ENCODE measurements around the gene TSHR.
A peak's percentile ranks its signal among the peaks of the same experiment; 100 is the strongest.

TSHR gene

DNA sequence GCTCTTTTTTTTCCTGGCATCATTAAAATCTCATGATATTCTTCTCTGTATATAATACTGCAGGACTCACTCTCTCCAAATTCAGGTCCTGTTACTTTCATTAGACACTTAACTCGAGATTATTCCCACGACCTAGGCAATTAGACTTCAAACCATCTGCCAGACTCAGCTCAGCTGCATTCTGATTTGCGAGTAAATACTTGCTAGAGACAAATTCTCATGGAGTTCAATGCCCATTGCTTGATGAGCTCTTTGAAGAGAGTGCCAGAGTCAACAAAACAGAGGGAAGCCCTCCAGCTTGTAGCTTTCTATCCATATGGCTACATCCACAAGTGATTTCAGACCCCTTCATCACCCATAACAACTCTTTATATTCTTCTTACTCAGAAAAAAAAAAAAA lies 177.0 kb downstream of the TSHR start:
- peak in 1 of 56 donors; percentile 6 for DNase-seq

GRCh38 chr14:81133400-81133799 lies 178.0 kb downstream of the TSHR start:
- no peak for DNase-seq

DNA sequence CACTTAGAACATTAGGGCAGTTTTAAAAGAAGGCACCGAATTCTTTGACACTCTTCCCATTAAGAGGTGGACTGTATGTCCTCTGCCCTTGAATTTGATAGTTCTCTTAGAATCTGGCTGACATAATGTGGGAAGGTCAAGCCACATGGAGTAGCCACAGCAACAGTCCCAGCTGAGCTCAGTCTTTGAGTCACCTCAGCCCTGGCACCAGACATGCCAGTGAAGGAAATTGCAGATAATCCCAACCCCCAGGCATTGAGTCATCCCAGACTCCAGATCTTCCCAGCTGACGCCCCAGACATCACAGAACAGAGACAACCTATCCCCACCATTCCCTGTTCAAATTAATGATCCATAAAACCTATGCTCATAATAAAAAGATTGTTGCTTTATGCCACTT lies 181.9 kb downstream of the TSHR start:
- DNase-seq: peak in 10 of 56 donors; percentile 2 to 13 (median 7)

GRCh38 chr14:81138429-81138828 lies 183.0 kb downstream of the TSHR start:
- no peak for DNase-seq

DNA sequence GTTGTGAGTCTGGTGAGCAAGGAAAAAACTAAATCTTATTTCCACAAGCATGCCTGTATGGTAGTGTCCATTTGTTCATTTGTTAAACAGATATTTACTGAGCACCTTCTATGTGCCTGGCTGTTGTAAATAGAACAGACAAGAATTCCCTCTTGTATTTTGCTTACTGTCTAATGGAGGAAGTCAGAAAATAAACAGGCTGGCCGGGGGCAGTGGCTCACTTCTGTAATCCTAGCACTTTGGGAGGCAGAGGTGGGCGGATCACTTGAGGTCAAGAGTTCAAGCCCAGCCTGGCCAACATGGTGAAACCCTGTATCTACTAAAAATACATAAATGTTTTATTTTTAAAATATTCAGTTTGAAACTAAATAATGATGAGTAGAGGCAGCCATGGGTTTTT lies 186.0 kb downstream of the TSHR start:
- DNase-seq: no peak

GRCh38 chr14:81143793-81144192 lies 188.4 kb downstream of the TSHR start:
- DNase-seq: no peak

DNA sequence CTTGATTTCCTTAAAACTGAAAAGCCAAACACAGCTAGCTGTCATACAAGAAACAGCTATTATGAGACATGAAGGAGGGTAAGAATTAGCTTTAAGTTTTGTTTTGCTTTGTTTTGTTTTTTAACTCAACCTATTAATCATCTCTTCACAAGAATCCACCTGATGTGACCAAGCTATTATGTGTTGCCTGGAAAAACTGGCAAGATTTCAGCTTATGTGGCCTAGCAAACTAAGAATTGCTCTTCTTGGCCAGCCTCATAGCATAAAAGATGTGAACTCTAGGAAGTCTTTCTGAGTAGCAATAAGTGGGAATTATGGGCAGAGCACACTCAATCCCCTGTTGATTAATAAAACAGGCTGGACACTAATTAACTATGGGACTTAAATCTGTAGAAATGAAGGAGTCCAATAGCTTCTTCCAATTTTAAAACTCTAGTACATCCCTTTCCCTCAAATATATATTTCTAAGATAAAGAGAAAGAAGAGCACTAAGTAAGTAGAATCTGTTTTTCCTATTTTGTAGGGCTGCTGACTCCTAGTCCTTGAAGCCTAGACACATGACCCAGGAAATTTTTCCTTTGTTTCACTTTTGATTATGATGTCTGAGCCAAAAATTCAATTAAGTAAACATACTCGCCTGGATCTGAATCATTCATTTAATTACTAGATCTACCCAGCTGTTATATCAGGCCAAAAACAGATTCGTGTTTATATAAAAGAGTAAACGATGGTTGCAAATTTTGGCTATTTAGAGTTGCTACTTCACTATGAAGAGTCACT lies 189.6 kb downstream of the TSHR start:
- no peak for DNase-seq

- no peak for DNase-seq
Measured at GRCh38 chr14:81147140-81147897, 191.9 kb downstream of the TSHR start.

DNA sequence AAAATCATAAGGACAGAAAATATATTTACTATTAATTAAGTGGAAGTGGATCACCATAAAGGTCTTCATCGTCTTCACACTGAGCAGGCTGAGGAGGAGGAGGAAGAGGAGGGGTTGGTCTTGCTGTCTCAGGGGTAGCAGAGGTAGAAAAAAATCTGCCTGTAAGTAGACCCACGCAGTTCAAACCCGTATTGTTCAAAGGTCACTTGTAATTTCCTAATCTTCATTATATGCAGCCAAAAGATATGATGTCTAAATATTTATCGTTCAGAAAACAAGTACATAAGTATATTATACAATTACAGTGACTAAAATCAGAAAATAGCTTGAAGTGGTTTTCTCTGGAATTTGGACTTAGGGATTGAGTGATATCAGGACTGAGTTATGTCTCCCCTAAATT lies 193.2 kb downstream of the TSHR start:
- DNase-seq: no peak

DNA sequence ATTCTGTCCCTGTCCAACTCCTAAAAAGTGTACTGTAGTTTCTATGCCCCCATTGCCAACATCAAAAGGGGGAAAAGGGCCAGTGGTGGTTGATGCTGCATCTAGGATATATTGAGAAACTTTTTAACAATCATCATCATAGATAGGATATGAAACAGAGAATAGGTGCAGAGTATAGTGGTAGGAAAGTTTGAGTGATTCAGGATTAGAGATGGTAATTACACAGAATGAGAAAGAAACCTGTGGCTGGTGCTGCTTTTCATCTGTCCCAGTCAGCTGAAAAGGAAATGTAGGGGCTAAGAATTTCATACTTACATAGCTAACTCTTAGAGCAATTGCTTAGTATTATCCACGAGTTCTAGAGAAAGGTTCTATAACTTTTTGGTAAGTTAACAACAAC lies 197.8 kb downstream of the TSHR start:
- DNase-seq: no peak

DNA sequence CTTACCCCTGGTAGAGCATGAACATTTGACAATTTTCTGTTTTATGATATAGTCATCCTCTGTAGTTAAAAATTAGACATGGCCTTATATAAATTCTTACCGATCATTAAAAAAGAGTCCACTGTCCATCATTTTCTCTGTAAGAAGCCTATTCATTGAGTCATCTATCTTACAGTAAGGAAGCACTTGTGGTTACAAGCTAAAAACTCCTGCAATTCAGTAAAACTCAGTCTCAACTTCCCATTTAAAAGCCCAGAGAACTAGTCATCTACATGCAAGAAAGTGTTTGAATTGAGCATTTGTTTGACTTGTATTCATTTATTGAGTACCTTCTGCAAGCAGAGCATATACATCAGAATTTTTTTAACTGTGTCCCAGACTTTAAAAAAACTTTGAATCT lies 202.0 kb downstream of the TSHR start:
- DNase-seq: no peak

GRCh38 chr14:81161088-81161487 lies 205.7 kb downstream of the TSHR start:
- DNase-seq: no peak

DNA sequence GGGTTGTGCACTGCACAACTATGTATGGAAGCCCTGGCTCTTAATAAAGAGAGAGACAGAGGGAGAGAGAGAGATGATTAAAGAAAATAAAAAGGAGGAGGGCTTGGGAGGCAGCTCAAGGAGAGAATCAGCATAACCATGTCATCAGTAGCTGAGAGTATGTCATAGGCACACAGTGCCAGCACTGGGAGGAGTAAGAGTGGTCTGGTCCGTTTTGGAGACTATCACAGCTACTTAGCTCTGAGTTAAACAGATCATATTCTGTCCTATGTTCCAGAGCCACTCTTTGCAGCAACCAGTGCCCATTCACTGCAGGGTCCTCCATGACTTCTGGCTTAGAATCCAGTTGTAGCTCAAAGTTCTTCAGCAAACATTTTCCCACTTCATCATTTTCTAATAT lies 206.3 kb downstream of the TSHR start:
- DNase-seq: no peak

DNA sequence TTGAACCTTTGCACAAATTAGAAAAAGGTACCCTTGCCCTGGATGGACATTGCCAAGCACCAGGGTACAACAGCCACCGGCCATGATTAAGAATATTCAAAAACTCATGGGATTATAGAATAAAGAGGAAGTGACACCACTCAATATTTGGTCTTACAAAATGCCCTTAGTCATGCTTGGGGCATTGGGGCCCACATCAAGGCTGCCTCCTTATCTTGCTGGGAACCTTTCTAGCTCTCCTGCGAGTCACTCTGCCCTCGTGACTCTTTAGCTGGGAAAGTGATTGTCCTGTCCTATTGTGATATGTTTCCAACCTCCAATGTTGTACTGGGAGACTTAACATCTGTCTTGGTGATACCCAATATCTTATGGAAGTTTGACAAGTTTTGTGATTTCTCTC lies 207.5 kb downstream of the TSHR start:
- DNase-seq: no peak

- peak in 28 of 56 donors; percentile 1 to 51 (median 10) for DNase-seq
Measured at GRCh38 chr14:81164167-81164774, 208.8 kb downstream of the TSHR start.

DNA sequence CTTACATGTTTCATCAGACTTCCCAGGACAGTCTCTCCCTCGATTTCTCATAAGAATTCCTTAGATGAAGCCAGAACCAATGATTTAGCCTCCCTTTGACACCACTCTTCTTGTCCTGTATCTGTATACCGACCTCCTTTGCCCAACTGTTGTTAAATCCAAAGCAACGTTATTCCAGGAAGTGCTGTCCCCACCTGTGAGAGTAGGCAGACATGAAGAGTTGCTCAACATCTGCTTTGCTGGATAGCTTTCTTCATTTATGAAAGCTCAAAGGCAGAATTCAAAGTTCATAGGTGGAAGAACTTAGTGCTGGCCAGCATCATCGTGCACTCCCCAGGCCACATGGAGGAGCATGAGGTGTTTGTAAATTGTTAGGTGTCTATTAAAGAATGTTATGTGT lies 209.8 kb downstream of the TSHR start:
- no peak for DNase-seq

DNA sequence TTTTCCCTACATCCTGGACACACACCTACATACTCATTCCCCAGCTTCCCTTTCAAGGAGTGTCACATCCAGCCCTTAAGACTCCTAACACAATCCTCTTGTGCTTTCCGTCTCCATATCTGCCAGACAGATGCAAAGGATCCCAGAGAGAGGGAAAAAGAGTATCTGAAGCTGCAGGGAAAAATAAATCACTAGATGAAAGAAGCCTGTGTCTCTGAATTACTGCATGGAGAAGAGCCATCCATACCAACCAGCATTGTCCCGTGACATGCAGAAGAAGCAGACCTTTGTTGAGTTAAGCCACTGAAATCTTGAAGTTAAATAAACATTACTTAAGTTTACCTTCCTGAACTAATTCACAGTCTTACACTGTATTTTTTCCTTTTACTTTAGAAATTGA lies 210.7 kb downstream of the TSHR start:
- no peak for DNase-seq

GRCh38 chr14:81169267-81169666 lies 213.8 kb downstream of the TSHR start:
- DNase-seq: no peak

DNA sequence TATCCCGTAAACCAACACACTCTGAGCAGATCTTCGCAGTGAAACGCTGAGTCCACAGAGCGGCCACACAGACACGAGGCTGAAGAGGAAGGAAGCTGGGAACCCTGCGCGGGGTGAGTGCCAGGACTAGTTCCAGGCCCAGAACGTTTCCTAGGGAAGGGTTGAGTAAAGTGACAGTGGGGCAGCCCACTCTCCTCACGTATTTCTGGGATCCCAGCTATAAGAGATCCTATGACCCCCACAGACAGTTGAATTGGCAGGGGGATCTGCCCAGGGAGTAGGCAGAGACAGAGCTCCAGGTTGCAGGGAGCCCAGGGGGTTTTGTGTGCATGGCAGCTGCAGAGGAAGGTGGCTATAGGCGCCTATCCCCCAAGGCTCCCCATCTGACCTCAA lies 214.3 kb downstream of the TSHR start:
- peak in 49 of 56 donors; percentile 19 to 76 (median 58) for DNase-seq

DNA sequence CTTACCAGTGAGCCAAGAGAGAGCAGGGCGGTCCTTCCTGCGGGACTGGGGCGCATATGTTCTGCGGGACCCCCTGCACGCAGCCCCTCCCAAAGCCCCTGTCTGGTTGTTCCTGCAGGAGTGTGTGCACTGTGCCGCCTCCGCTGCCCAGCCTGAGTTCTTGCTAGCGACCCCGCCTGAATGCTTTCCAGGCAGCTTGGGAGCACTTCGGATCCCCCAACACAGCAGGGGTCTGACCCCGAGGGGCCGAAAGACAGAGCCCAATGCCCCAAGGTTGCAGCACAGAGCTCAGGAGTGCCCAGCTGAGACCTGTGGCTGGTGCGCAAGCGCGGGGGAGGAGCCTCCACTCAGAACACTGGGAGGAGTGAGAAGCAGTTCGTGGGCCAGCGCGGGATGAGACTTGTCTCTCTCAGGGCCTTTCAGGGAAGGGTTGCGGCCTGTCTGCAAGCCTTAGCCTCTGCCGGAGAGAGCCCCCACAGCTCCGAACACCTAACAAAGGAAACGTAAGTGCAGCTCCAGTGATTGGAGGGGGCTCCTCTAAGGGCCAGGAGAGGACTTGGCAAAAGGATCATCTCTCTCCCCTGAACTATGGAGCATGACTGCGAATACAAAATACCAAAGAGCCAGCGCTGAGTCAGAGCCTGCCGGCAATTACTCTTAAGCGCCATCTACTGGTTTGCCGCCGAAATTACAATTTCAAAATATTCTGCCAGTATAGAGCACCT lies 214.8 kb downstream of the TSHR start:
- DNase-seq: peak; percentile 51 to 97 (median 92)

DNA sequence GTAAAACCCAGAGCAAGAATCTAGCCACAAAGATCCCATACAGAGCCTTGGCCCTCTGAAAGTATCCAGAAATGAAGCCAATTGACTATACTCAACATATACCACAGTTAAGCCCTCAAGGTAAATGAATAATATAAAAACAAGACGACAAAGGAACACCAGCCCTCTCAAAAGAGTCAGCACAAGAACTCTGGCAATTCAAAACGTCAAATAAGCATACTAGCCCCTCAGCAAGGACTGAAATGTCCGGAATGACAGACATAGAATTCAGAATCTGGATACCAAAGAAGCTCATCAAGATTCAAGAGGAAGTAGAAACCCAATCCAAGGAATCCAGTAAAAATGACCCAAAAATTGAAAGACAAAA lies 215.4 kb downstream of the TSHR start:
- DNase-seq: no peak

DNA sequence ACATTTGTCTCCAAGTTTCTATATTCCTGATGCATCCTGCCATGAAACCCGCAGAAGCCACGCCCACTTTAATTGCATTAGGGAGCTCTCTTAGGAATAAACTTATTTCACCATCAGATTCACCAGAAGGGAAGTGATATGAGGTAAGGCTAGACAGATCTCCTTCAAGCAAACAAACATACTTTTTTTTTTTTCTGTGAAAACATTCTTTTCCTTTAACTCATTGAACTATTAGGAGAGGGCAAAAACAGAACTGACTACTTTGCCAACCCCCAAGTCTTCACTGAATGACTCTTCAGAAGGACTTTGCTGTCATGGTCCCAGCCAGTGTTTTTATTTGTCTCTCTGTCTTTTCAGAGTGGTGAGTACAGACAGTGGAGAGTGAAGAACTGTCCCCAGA lies 216.9 kb downstream of the TSHR start:
- DNase-seq: no peak
